ENCODE results near the gene ZFP91.

- no peak for TF ChIP-seq SUZ12 (IDR thresholded peaks at IDR 0.05)
- TF ChIP-seq LEF1 (IDR thresholded peaks at IDR 0.05; ENCODE audit: borderline replicate concordance), result no peak
- TF ChIP-seq CTBP1 (IDR thresholded peaks at IDR 0.05; ENCODE audit: borderline replicate concordance), result no peak
- TF ChIP-seq ELF4 (IDR thresholded peaks at IDR 0.05), result no peak
- no peak for TF ChIP-seq BHLHE40 (IDR thresholded peaks at IDR 0.05; ENCODE audit: borderline replicate concordance)
- no peak for TF ChIP-seq FOXM1 (IDR thresholded peaks at IDR 0.05; ENCODE audit: borderline replicate concordance)
- TF ChIP-seq SP1 (IDR thresholded peaks at IDR 0.05), result no peak
These were observed 81.2 kb downstream of the ZFP91 start for GRCh38 chr11:58659910-58660570.
